SK-N-SH treated with all-trans-retinoic acid at 6 μM for 48 hours (cell line): ENCODE data around the gene PRODH2.

Experiments
- ATAC-seq: fragments of 200-7000 bp; cut with Tn5 transposase; 3 replicates; pipeline ENCODE4 v1.9.1; 2020; ENCODE audit warnings: mild to moderate bottlenecking, moderate library complexity
- ARNTL ChIP-seq: fragments of 450-650 bp; formaldehyde crosslinking; IDR thresholded peaks from 2 replicates; pipeline ENCODE4 v1.5.0; 2020; ENCODE audit warnings: low read depth, mild to moderate bottlenecking, moderate library complexity, borderline replicate concordance
- BACH2 ChIP-seq: fragments of 250-450 bp; sonication (Bioruptor Pico); IDR thresholded peaks from 2 replicates; pipeline ENCODE4 v1.9.0; 2021; ENCODE audit warnings: mild to moderate bottlenecking, borderline replicate concordance
- CREB5 ChIP-seq: fragments of 250-450 bp; sonication (Bioruptor Pico); IDR thresholded peaks from 2 replicates; pipeline ENCODE4 v1.5.1; 2020; ENCODE audit warnings: low read depth, mild to moderate bottlenecking, moderate library complexity
- CSDC2 ChIP-seq: fragments of 250-450 bp; sonication (Bioruptor Pico); IDR thresholded peaks from 2 replicates; pipeline ENCODE4 v1.5.0; 2020; ENCODE audit warnings: mild to moderate bottlenecking, moderate library complexity
- CSRNP3 ChIP-seq: fragments of 250-450 bp; sonication (Bioruptor Pico); IDR thresholded peaks from 2 replicates; pipeline ENCODE4 v1.5.1; 2021; ENCODE audit warnings: mild to moderate bottlenecking, moderate library complexity
- ESRRG ChIP-seq: fragments of 250-450 bp; sonication (Bioruptor Pico); IDR thresholded peaks from 2 replicates; pipeline ENCODE4 v1.6.1; 2021; ENCODE audit warnings: mild to moderate bottlenecking
- GLIS3 ChIP-seq: fragments of 250-450 bp; sonication (Bioruptor Pico); IDR thresholded peaks from 2 replicates; pipeline ENCODE4 v1.5.0; 2020; ENCODE audit warnings: mild to moderate bottlenecking, moderate library complexity
- ISL1 ChIP-seq: fragments of 250-450 bp; sonication (Bioruptor Pico); IDR thresholded peaks from 2 replicates; pipeline ENCODE4 v2.1.2; 2022; ENCODE audit warnings: mild to moderate bottlenecking, moderate library complexity
- OSR1 ChIP-seq: fragments of 250-450 bp; sonication (Bioruptor Pico); IDR thresholded peaks from 2 replicates; pipeline ENCODE4 v1.8.0; 2022; ENCODE audit warnings: moderate library complexity, mild to moderate bottlenecking, inconsistent platforms
- POU6F1 ChIP-seq: fragments of 250-450 bp; sonication (Bioruptor Pico); IDR thresholded peaks from 2 replicates; pipeline ENCODE4 v1.8.0; 2021; ENCODE audit warnings: low read depth, mild to moderate bottlenecking, moderate library complexity, borderline replicate concordance
- PPARA ChIP-seq: fragments of 250-450 bp; sonication (Bioruptor Pico); IDR thresholded peaks from 2 replicates; pipeline ENCODE4 v1.5.0; 2020; ENCODE audit warnings: mild to moderate bottlenecking, borderline replicate concordance
- RARB ChIP-seq: fragments of 250-450 bp; sonication (Bioruptor Pico); IDR thresholded peaks from 2 replicates; pipeline ENCODE4 v1.8.0; 2021; ENCODE audit warnings: mild to moderate bottlenecking, moderate library complexity
- TCF4 ChIP-seq: fragments of 250-450 bp; sonication (Bioruptor Pico); IDR thresholded peaks from 2 replicates; pipeline ENCODE4 v1.8.0; 2021; ENCODE audit warnings: mild to moderate bottlenecking, moderate library complexity, borderline replicate concordance
- TOX ChIP-seq: fragments of 250-450 bp; sonication (Bioruptor Pico); IDR thresholded peaks from 2 replicates; pipeline ENCODE4 v1.8.0; 2021; ENCODE audit warnings: mild to moderate bottlenecking, moderate library complexity, borderline replicate concordance
- TSHZ2 ChIP-seq: fragments of 250-450 bp; sonication (Bioruptor Pico); IDR thresholded peaks from 2 replicates; pipeline ENCODE4 v1.5.0; 2020; ENCODE audit warnings: mild to moderate bottlenecking, moderate library complexity
- ZC3H10 ChIP-seq: fragments of 250-450 bp; sonication (Bioruptor Pico); IDR thresholded peaks from 2 replicates; pipeline ENCODE4 v1.5.1; 2021; ENCODE audit warnings: mild to moderate bottlenecking, moderate library complexity
- ZFP3 ChIP-seq: fragments of 250-450 bp; sonication (Bioruptor Pico); IDR thresholded peaks from 2 replicates; pipeline ENCODE4 v1.5.0; 2020; ENCODE audit warnings: mild to moderate bottlenecking, moderate library complexity
- ZFP30 ChIP-seq: fragments of 450-650 bp; formaldehyde crosslinking; IDR thresholded peaks from 2 replicates; pipeline ENCODE4 v1.5.0; 2022; ENCODE audit warnings: mild to moderate bottlenecking, moderate library complexity
- ZNF565 ChIP-seq: fragments of 450-650 bp; formaldehyde crosslinking; conservative IDR thresholded peaks from 2 replicates; pipeline ENCODE4 v1.5.0; 2020; ENCODE audit warnings: low read depth, mild to moderate bottlenecking, moderate library complexity
- ZNF70 ChIP-seq: fragments of 450-650 bp; formaldehyde crosslinking; IDR thresholded peaks from 2 replicates; pipeline ENCODE4 v1.5.0; 2020; ENCODE audit warnings: mild to moderate bottlenecking, moderate library complexity
- ZNF8 ChIP-seq: fragments of 450-650 bp; formaldehyde crosslinking; IDR thresholded peaks from 2 replicates; pipeline ENCODE4 v1.5.0; 2020; ENCODE audit warnings: mild to moderate bottlenecking, moderate library complexity
- TF ChIP-seq, protein P1 (sequence below): fragments of 250-450 bp; sonication (Bioruptor Pico); IDR thresholded peaks from 2 replicates; pipeline ENCODE4 v1.8.0; 2020; ENCODE audit warnings: mild to moderate bottlenecking, moderate library complexity, borderline replicate concordance

PRODH2 gene

DNA sequence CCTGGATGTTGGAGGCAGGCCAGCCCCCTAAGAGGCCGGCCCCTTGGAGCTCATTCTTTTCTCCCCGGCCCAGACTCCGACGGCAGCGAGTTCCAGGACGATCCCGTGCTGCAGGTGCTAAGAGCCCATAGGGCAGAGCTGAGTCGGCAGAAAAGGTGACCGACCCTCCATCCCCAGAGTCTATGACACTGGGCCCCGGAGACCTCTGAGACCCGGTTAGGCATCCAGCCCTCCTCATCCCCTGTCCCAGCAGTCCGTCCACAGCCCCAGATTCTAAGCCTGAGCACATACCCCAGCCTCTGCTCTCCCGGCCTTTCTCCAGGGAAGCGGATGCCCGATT is 44.6 kb downstream of the PRODH2 start (continued):
- TF ChIP-seq TCF4 (CRISPR knock-in tag) (no peak), ZNF70 (CRISPR knock-in tag) (no peak), ZNF565 (CRISPR knock-in tag) (no peak)
- TF ChIP-seq, all 23 proteins: peak for 0

DNA sequence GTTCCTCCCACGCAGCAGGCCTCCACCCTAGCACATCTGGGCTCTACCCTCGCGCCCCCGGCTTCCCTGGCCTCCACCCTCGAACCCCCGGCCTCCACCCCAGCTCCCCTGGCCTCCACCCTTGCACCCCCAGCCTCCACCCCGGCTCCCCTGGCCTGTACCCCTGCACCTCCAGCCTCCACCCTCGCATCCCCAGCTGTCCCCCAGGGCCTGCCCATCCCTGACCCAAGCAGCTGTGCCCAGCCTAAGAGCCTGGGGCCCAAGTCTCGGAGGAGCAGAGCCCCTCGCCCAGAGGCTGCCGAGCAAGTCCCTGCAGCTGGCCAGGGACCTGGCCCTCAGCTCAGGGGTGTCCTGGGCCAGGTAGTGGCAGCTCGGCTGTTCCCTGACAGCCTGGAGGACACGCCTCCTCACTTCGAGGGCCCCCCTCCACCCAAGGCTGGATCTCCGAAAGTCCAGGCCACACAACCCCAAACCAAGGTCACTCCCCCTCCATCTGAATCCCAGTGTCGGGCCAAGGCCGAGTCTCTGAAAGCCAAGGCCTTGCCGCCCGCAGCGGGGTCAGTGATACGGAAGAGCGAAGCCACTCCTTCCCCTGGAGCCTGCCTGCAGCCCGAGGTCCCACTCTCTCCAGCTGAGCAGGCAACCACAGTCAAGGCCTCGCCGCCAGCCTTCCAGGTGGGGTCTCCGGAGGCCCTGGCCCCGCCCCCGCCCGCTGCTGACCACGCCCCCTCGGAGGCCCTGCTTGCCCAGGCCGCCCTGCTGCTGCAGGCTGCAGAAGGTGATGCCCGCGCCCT is 45.2 kb downstream of the PRODH2 start:
- no peak; the same call in 2 of the 3 replicates for ATAC-seq
- TF ChIP-seq GLIS3 (CRISPR knock-in tag) (no peak), CSRNP3 (CRISPR knock-in tag) (no peak), ZNF565 (CRISPR knock-in tag) (no peak), TSHZ2 (CRISPR knock-in tag) (no peak), ZFP3 (CRISPR knock-in tag) (no peak), POU6F1 (CRISPR knock-in tag) (no peak), TOX (CRISPR knock-in tag) (no peak), CREB5 (CRISPR knock-in tag) (no peak), RARB (CRISPR knock-in tag) (no peak), ISL1 (CRISPR knock-in tag) (no peak), ESRRG (CRISPR knock-in tag) (no peak), TCF4 (CRISPR knock-in tag) (no peak), ZNF8 (no peak), PPARA (CRISPR knock-in tag) (no peak), CSDC2 (CRISPR knock-in tag) (no peak), OSR1 (CRISPR knock-in tag) (no peak), ZFP30 (CRISPR knock-in tag) (no peak), ZC3H10 (no peak), ZNF70 (CRISPR knock-in tag) (no peak)
- TF ChIP-seq, protein P1, sequence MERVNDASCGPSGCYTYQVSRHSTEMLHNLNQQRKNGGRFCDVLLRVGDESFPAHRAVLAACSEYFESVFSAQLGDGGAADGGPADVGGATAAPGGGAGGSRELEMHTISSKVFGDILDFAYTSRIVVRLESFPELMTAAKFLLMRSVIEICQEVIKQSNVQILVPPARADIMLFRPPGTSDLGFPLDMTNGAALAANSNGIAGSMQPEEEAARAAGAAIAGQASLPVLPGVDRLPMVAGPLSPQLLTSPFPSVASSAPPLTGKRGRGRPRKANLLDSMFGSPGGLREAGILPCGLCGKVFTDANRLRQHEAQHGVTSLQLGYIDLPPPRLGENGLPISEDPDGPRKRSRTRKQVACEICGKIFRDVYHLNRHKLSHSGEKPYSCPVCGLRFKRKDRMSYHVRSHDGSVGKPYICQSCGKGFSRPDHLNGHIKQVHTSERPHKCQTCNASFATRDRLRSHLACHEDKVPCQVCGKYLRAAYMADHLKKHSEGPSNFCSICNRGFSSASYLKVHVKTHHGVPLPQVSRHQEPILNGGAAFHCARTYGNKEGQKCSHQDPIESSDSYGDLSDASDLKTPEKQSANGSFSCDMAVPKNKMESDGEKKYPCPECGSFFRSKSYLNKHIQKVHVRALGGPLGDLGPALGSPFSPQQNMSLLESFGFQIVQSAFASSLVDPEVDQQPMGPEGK (CRISPR knock-in tag) = no peak

DNA sequence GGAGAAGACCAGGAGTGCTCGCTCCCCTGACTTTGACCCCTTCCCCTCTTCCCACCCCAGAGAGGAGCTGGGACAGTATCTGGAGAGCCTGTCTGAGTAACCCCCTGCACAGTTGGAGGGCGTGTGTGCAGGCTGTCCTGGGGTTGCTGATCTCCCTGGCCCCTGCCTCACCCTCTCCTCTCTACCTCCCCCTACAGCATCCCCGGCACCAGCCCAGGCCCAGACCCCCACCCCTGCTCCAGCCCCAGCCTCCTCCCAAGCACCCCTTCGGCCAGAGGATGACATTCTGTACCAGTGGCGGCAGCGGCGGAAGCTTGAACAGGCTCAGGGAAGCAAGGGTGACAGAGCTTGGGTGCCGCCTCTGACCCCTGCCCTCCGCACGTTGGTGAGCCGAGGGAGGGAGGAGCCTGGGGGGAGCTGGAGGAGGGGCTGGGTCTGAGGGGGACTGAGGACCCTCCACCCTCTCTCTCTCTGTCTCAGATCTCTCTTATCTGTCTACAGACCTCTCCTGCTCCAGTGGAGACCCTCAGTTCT is 46.0 kb downstream of the PRODH2 start:
- ATAC-seq = peak; percentile 13

More for the DNA sequence above, 46.0 kb downstream of the PRODH2 start:
- TF ChIP-seq ZFP30 (CRISPR knock-in tag) = no peak
- TF ChIP-seq CSRNP3 (CRISPR knock-in tag) = no peak
- no peak for TF ChIP-seq BACH2 (CRISPR knock-in tag)
- no peak for TF ChIP-seq ESRRG (CRISPR knock-in tag)
- TF ChIP-seq RARB (CRISPR knock-in tag) = no peak
- TF ChIP-seq TCF4 (CRISPR knock-in tag) = no peak
- no peak for TF ChIP-seq ISL1 (CRISPR knock-in tag)
- TF ChIP-seq ARNTL (CRISPR knock-in tag) = no peak
- TF ChIP-seq ZFP3 (CRISPR knock-in tag) = no peak
- TF ChIP-seq TSHZ2 (CRISPR knock-in tag) = no peak
- TF ChIP-seq ZNF70 (CRISPR knock-in tag) = no peak
- TF ChIP-seq ZNF565 (CRISPR knock-in tag) = no peak
